G401.6 (cell line): ENCODE results near the gene CYSRT1.

Experiments
- FAIRE-seq: peaks from 2 replicates; lab custom pipeline; 2012; peaks lifted over from hg19 to GRCh38; lab: Jason Lieb, UNC

CYSRT1 gene

GRCh38 chr9:137252555-137253506 lies 27.9 kb downstream of the CYSRT1 start:
- FAIRE-seq: peak; percentile 36

DNA sequence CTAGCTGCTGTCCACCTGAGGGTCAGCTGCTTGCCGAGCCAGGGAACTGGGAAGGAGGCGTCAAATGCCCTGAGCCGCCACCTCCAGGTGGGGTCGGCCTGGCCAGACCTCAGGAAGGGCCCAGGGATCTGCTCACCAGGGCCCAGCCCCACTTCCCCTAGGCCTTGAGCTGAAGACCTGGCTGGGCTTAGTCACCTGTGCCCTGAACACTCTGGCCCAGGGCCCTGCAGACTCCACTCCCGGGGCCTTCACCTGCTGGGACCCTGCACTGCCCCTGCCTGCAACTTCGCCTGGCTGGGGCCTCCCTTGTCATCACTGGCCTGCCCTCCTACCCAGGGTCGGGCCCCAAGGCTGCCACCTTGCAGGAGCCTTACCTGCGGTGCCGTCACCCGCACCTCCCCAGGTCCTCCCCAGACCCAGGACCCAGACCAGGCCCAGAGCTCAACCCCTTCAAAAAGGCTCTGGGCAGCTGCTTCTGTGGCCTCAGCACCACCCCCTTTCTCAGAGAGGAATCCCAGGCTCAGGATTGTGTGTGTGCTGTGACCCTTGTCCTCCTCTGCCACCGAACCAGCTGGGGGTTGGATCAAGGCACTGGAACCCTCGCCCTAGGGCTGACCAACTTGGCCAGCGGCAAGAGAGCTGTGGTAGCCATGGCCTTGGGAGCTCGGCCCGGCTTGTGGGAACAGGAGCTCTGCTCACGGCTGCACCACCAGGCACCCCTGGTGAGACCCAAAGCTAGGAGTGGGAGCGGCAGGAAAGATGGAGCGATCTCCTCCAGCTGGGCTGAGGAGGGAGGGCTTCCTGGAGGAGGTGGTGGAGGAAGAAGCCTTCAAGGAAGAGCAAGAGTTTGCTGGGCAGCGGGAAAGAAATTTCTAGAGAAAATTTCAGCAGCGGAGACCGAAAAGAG lies 29.0 kb downstream of the CYSRT1 start:
- FAIRE-seq: no peak

DNA sequence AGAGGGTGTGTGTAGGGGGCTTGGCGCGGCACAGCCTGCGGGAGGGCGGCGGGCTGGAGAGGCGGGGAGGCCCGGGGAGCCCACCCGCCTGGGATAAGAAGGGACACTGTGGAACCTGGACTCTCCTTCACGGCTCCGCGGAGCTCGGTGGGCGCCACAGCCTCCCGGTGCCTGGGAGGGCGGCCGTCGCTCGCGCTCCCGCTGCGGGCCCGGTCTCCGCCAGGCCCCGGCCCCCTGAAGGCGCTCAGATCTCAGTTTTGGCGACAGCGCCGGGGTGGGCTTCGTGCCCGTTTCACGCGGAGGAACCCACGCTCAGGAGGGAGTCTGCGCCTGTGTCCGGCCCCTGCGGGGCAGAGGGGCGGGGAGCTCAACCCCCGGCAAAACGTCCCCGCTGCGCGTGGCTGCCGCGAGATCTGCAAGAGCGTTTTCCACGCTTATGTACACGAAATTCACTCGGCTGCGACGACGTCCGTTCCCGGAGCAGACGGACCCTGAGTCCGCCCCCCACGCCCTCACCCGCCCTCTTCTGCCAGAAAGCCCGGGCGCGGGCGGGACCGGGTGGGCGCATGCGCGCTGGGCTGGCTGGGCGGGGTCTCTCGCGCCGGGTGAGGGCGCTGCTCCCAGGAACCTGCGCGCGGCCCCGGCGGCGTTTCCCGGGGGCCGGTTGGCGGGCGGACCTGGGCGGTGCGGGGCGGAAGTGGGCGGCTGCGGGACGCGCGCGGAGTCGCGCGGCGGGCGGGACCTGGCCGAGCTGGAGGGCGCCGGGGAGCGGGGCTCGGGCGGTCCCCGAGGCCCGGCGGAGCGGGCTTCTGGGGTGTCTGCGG lies 29.9 kb downstream of the CYSRT1 start, which contains the start of gene NELFB:
Gene NELFB (plus strand): TSS at position 704 of the 824 bp plus-strand sequence.
- FAIRE-seq: no peak

GRCh38 chr9:137255448-137256114 lies 30.6 kb downstream of the CYSRT1 start:
- no peak for FAIRE-seq

DNA sequence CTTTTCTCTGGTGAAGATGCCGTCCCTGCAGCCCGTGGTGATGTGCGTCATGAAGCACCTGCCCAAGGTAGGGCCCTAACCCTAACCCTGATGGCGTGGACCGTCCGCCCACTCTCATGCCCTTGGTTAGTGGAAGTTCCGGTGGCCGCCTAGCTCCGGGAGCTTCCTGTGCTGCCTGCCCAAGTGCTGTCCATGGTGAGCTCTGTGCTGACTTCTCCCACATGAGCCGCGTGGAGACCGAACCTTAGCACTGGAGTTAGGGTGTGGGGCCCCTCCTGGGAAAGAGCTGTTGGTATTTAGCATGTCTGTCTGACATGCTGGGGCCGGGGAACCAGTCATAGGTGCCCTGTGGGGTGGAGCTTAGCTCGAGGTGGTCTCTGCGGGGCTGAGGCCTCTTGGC lies 31.4 kb downstream of the CYSRT1 start:
- no peak for FAIRE-seq

GRCh38 chr9:137256856-137257255 lies 31.9 kb downstream of the CYSRT1 start:
- no peak for FAIRE-seq

DNA sequence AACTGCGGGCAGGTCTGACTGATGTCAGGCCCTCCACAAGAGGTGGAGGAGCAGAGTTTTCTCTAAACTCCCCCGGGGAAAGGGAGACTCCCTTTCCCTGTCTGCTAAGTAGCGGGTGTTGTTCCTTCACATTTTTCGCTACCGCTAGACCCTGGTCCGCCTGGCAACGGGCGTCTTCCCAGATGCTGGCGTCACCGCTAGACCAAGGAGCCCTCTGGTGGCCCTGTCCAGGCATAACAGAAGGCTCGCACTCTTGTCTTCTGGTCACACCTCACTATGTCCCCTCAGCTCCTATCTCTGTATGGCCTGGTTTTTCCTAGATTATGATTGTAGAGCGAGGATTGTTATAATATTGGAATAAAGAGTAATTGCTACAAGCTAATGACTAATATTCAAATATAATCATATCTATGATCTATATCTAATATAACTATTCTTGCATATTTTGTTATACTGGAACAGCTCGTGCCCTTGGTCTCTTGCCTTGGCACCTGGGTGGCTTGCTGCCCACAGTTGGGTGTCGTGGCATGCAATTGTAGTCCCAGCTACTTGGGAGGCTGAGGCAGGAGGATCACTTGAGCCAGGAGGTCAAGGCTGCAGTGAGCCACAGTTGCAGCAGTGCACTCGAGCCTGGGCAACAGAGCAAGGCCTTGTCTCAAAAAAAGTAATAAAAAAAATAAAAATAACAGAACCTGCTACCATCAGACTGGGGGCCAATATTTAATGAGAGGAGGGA lies 37.4 kb downstream of the CYSRT1 start:
- peak; percentile 89 for FAIRE-seq

- no peak for FAIRE-seq
These were observed 37.9 kb downstream of the CYSRT1 start for GRCh38 chr9:137262909-137263285.

GRCh38 chr9:137263506-137263905 lies 38.5 kb downstream of the CYSRT1 start:
- FAIRE-seq: no peak

GRCh38 chr9:137264067-137264466 lies 39.1 kb downstream of the CYSRT1 start:
- no peak for FAIRE-seq

GRCh38 chr9:137265496-137266161 lies 40.7 kb downstream of the CYSRT1 start:
- no peak for FAIRE-seq

GRCh38 chr9:137266162-137266527 lies 41.2 kb downstream of the CYSRT1 start:
- no peak for FAIRE-seq

- no peak for FAIRE-seq
These were observed 41.8 kb downstream of the CYSRT1 start for GRCh38 chr9:137266585-137267453.

DNA sequence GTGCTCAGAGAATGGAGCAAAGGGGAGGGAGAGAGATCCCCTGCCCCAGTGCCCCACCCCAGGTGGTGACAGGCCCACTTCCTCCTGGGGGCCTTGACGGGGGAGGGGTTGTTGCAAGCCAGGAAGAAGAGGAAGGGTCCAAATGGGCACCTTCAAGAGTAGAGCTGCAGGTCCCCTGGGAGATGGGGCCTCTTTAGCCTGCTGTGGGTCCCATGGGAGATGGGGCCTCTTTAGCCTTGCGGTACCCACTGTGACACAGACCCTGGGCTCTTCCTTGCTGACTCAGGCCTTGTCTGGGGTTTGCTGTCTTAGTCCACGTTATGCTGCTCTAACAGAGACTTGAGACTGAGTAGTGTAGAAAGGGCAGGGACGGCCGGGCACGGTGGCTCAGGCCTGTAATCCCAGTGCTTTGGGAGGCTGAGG lies 43.0 kb downstream of the CYSRT1 start:
- FAIRE-seq: no peak

- FAIRE-seq: no peak
These were observed 43.7 kb downstream of the CYSRT1 start for GRCh38 chr9:137268538-137269201.

DNA sequence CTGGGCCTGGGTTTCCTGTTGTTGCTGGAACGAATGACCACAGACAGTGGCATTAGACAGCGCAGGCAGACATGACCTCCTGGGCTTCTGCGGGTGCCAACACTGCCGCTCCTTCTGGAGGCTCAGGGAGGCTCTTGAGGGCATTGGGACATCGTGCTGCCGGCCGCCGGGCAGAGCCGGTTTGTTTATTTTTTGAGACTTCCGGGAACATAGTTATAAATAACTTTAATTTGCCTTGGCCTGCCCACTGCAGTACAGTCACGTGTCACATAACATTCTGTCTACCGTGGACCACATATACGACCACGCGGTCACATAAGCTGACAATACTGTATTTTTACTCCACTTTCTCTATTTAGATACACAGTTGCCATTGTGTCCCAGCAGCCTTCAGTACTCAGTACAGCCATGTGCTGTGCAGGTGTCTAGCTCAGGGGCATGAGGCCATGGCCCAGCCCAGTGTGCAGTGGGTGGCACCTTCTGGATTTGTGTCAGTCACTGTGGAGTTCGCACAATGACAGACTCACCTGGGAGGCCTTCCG lies 44.3 kb downstream of the CYSRT1 start:
- no peak for FAIRE-seq

DNA sequence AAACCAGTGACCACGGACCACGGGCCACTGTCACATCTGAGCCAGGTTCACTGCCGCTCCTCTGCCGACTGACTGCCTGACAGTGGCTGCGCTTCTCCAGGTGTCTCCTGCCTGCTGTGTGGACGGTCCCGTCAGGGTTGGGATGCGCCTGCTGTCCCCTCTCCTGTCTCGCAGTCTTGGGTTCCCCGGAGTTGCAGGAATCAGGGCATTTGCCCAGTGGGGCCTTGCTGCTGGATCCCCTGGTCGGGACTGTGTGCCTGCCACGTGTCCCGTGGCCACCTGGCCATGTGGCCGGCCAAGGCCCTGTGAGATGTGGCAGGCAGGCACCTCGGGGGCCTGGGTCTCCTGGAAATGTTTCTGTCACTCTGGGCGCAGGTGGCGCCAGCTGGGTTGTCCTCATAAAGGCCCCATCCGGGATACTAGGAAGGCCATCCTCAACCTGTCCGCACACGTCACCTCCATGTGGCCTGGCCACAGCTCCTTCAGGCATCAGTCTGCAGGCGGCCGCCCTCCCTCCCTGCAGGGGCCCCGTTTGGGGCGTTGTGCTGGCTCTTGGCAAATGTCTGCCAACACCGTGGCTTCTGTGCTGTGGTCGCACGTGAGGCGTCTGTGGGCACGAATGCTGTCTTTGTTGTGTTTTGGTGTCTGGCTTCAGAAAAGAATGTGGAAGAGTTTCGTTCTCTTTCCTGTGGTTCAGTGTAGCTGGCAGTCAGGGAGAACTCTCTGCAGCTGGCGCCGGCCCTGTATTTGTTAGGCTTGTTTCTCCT lies 46.1 kb downstream of the CYSRT1 start:
- no peak for FAIRE-seq

DNA sequence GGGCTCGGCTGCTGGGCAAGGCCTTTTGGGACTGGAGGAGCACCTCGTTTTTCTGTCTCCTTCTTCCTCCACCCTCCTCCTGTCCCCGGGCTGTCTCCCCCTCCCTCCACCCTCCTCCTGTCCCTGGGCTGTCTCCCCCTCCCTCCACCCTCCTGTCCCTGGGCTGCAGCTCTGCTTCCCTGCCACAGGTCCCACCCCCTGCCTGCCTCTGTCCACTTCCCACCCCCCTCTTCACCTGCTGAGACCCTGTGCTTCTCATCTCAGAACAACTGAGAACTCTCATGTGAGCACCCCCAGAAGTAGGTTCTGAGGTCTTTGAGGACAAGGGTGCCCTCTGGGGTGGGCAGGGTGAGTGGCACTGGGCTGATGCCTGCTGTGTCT lies 46.7 kb downstream of the CYSRT1 start:
- no peak for FAIRE-seq
